ENCODE data around the gene C10orf105. TPM values are rescaled to one million over a fixed set of nuclear protein-coding genes. Genes with fewer than 3 reads are reported as not detected.
A peak's percentile ranks its signal among the peaks of the same experiment; 100 is the strongest.

C10orf105 gene
- total and polyA plus RNA-seq, 2 donors from 2014 or later = 0.35 TPM; not detected in 1

- FAIRE-seq (no peak), DNase-seq (peak in 1 of 5 donors; percentile 32)
- H3K9ac ChIP-seq (ENCODE audit: low read length in 3 of 3) = no peak overlapping the region
- no peak for TF ChIP-seq CTCF (IDR thresholded peaks at IDR 0.05; ENCODE audit: borderline replicate concordance, extremely low read depth, insufficient read depth)
- peaks cover 0 to 7% (median 0%) of the 10 kb centered on the region in 3 donors for H3K9me3 ChIP-seq (ENCODE audit: control insufficient read depth in 2 of 3, insufficient read depth in 1 of 3, low read length in 3 of 3)
- H3K4me3 ChIP-seq (ENCODE audit: low read length in 3 of 3) = no peak overlapping the region
- peaks cover 0 to 6% (median 0%) of the 10 kb centered on the region in 3 donors for H3K36me3 ChIP-seq (ENCODE audit: control insufficient read depth in 2 of 3, insufficient read depth in 3 of 3, low read length in 3 of 3)
- peak overlapping the region in 1 of 2 donors; percentile 32 for H3K27ac ChIP-seq (ENCODE audit: low read depth in 2 of 2, low read length in 2 of 2)
- H3K27me3 ChIP-seq (ENCODE audit: control insufficient read depth, insufficient read depth, low read length) = no peaks in the 10 kb centered on the region
- H3K4me1 ChIP-seq (ENCODE audit: control insufficient read depth in 2 of 3, insufficient read depth in 2 of 3, low read depth in 1 of 3, low read length in 3 of 3) = peaks cover 0 to 30% (median 10%) of the 10 kb centered on the region in 3 donors
- intact Hi-C loops (cut with DNase I) = no loop called here
These were observed 26.2 kb upstream of the C10orf105 start for GRCh38 chr10:71745664-71746250.

- FAIRE-seq (no peak), DNase-seq (peak in 1 of 5 donors; percentile 65)
- Histone ChIP-seq H3K9me3 (ENCODE audit: control insufficient read depth in 2 of 3, insufficient read depth in 1 of 3, low read length in 3 of 3) (peaks cover 0 to 7% (median 0%) of the 10 kb centered on the region in 3 donors), H3K27me3 (ENCODE audit: control insufficient read depth, insufficient read depth, low read length) (no peaks in the 10 kb centered on the region), H3K36me3 (ENCODE audit: control insufficient read depth in 2 of 3, insufficient read depth in 3 of 3, low read length in 3 of 3) (no peaks in the 10 kb centered on the region), H3K4me3 (ENCODE audit: low read length in 3 of 3) (no peak overlapping the region), H3K4me1 (ENCODE audit: control insufficient read depth in 2 of 3, insufficient read depth in 2 of 3, low read depth in 1 of 3, low read length in 3 of 3) (peaks cover 0 to 30% (median 10%) of the 10 kb centered on the region in 3 donors), H3K27ac (ENCODE audit: low read depth in 2 of 2, low read length in 2 of 2) (no peak overlapping the region), H3K9ac (ENCODE audit: low read length in 3 of 3) (no peak overlapping the region)
- TF ChIP-seq CTCF (IDR thresholded peaks at IDR 0.05; ENCODE audit: borderline replicate concordance, extremely low read depth, insufficient read depth) = no peak
- intact Hi-C loops (cut with DNase I) = no loop called here
These were observed 25.5 kb upstream of the C10orf105 start for GRCh38 chr10:71744897-71745663.

GRCh38 chr10:71743866-71744265 is 24.3 kb upstream of the C10orf105 start:
- intact Hi-C loops (cut with DNase I) = no loop called here
- H3K27me3 ChIP-seq (ENCODE audit: control insufficient read depth, insufficient read depth, low read length) = no peaks in the 10 kb centered on the region
- H3K36me3 ChIP-seq (ENCODE audit: control insufficient read depth in 2 of 3, insufficient read depth in 3 of 3, low read length in 3 of 3) = no peaks in the 10 kb centered on the region
- DNase-seq (no peak), FAIRE-seq (no peak)
- no peak overlapping the region for H3K9ac ChIP-seq (ENCODE audit: low read length in 3 of 3)
- H3K4me3 ChIP-seq (ENCODE audit: low read length in 3 of 3) = no peak overlapping the region
- no peak overlapping the region for H3K27ac ChIP-seq (ENCODE audit: low read depth in 2 of 2, low read length in 2 of 2)
- H3K4me1 ChIP-seq (ENCODE audit: control insufficient read depth in 2 of 3, insufficient read depth in 2 of 3, low read depth in 1 of 3, low read length in 3 of 3) = peaks cover 0 to 21% (median 10%) of the 10 kb centered on the region in 3 donors
- no peak for TF ChIP-seq CTCF (IDR thresholded peaks at IDR 0.05; ENCODE audit: borderline replicate concordance, extremely low read depth, insufficient read depth)
- H3K9me3 ChIP-seq (ENCODE audit: control insufficient read depth in 2 of 3, insufficient read depth in 1 of 3, low read length in 3 of 3) = peaks cover 0 to 7% (median 0%) of the 10 kb centered on the region in 3 donors
